GM08714 (cell line): Measurements from ENCODE around the gene CACNA1I.

Experiments used
- H3K4me3 ChIP-seq: fragments of 200-500 bp; sonication (Bioruptor generic); 2 replicates; pipeline ENCODE4 v1.5.1; 2014; ENCODE audit warnings: mild to moderate bottlenecking, low read length, inconsistent platforms
- ZNF274 ChIP-seq: IDR thresholded peaks from 2 replicates; pipeline ENCODE4 v1.6.1; 2012; ENCODE audit warnings: mild to moderate bottlenecking, low read depth, low read length

Gene CACNA1I

GRCh38 chr22:39700565-39700964 is 130.0 kb downstream of the CACNA1I start:
- no peak for TF ChIP-seq ZNF274
- H3K4me3 ChIP-seq = no peak overlapping the region

GRCh38 chr22:39703091-39703490 is 132.5 kb downstream of the CACNA1I start:
- no peak for TF ChIP-seq ZNF274
- no peak overlapping the region for H3K4me3 ChIP-seq

- no peak for TF ChIP-seq ZNF274
- no peak overlapping the region for H3K4me3 ChIP-seq
Observed at GRCh38 chr22:39703928-39704639, 133.5 kb downstream of the CACNA1I start.

- H3K4me3 ChIP-seq = no peak overlapping the region
- TF ChIP-seq ZNF274 = no peak
Observed at GRCh38 chr22:39705386-39705785, 134.8 kb downstream of the CACNA1I start.

GRCh38 chr22:39706376-39707140 is 136.0 kb downstream of the CACNA1I start:
- no peak for TF ChIP-seq ZNF274
- H3K4me3 ChIP-seq = no peak overlapping the region

- H3K4me3 ChIP-seq = no peak overlapping the region
- TF ChIP-seq ZNF274 = no peak
Observed at GRCh38 chr22:39707351-39707750, 136.8 kb downstream of the CACNA1I start.

- H3K4me3 ChIP-seq = no peak overlapping the region
- no peak for TF ChIP-seq ZNF274
Observed at GRCh38 chr22:39707816-39708215, 137.3 kb downstream of the CACNA1I start.

- no peak for TF ChIP-seq ZNF274
- no peak overlapping the region for H3K4me3 ChIP-seq
Observed at GRCh38 chr22:39710380-39711150, 140.0 kb downstream of the CACNA1I start.

- no peak for TF ChIP-seq ZNF274
- H3K4me3 ChIP-seq = no peak overlapping the region
Observed at GRCh38 chr22:39712081-39712480, 141.5 kb downstream of the CACNA1I start.

- H3K4me3 ChIP-seq = no peak overlapping the region
- TF ChIP-seq ZNF274 = no peak
Observed at GRCh38 chr22:39712751-39713525, 142.4 kb downstream of the CACNA1I start.

GRCh38 chr22:39713799-39714290 is 143.3 kb downstream of the CACNA1I start:
- no peak overlapping the region for H3K4me3 ChIP-seq
- TF ChIP-seq ZNF274 = no peak

GRCh38 chr22:39714321-39714720 is 143.8 kb downstream of the CACNA1I start:
- no peak for TF ChIP-seq ZNF274
- no peak overlapping the region for H3K4me3 ChIP-seq

GRCh38 chr22:39715778-39716495 is 145.4 kb downstream of the CACNA1I start:
- TF ChIP-seq ZNF274 = no peak
- H3K4me3 ChIP-seq = no peak overlapping the region
